22Rv1 (cell line): ENCODE measurements around the gene PCDH9.

Source experiments
- ZFX ChIP-seq: fragments of 450-650 bp; IDR thresholded peaks from 2 replicates; pipeline ENCODE4 v1.6.1; 2017; ENCODE audit warnings: antibody characterized with exemption, borderline replicate concordance
- TF ChIP-seq, protein P1 (sequence below): fragments of 450-650 bp; IDR thresholded peaks from 2 replicates; pipeline ENCODE4 v1.5.1; 2017; ENCODE audit warnings: mild to moderate bottlenecking

DNA sequence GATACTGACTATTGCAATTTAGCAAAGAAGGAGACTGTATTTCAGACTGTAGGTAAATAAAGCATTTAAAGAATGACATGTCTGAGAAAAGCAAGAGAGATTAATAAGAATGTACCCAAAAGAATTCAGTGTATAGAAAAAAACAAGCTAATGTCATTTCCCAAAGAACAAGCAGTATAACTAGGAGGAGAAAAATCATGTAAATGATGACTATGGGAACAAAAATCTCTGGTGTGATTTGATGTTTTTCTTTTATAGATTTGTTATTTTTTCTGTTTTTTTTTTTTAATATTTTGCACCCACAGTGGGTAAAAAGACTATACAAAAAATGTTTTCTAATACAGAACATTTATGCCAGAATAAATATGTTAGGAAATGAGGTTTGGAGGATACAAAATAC, 801.0 kb downstream of the PCDH9 start:
- TF ChIP-seq, protein P1, sequence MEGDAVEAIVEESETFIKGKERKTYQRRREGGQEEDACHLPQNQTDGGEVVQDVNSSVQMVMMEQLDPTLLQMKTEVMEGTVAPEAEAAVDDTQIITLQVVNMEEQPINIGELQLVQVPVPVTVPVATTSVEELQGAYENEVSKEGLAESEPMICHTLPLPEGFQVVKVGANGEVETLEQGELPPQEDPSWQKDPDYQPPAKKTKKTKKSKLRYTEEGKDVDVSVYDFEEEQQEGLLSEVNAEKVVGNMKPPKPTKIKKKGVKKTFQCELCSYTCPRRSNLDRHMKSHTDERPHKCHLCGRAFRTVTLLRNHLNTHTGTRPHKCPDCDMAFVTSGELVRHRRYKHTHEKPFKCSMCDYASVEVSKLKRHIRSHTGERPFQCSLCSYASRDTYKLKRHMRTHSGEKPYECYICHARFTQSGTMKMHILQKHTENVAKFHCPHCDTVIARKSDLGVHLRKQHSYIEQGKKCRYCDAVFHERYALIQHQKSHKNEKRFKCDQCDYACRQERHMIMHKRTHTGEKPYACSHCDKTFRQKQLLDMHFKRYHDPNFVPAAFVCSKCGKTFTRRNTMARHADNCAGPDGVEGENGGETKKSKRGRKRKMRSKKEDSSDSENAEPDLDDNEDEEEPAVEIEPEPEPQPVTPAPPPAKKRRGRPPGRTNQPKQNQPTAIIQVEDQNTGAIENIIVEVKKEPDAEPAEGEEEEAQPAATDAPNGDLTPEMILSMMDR, result no peak
- no peak for TF ChIP-seq ZFX
